HG03378 (cell line): ENCODE results near the gene KIAA0232.

Experiments used
- ATAC-seq: cut with Tn5 transposase; IDR thresholded peaks from one replicate; pipeline ENCODE4 v1.9.1; 2021; ENCODE audit warnings: mild to moderate bottlenecking, moderate library complexity; ENCODE audit not compliant: unreplicated experiment

KIAA0232 gene

GRCh38 chr4:6847178-6847577 lies 64.7 kb downstream of the KIAA0232 start:
- no peak for ATAC-seq

- no peak for ATAC-seq
These were observed 66.3 kb downstream of the KIAA0232 start for GRCh38 chr4:6848717-6849305.

- ATAC-seq: no peak
These were observed 67.2 kb downstream of the KIAA0232 start for GRCh38 chr4:6849691-6850090.

GRCh38 chr4:6851431-6851830 lies 68.9 kb downstream of the KIAA0232 start:
- ATAC-seq: no peak

GRCh38 chr4:6851962-6852361 lies 69.4 kb downstream of the KIAA0232 start:
- ATAC-seq: no peak

- ATAC-seq: no peak
These were observed 70.1 kb downstream of the KIAA0232 start for GRCh38 chr4:6852582-6852981.

- ATAC-seq: no peak
These were observed 71.7 kb downstream of the KIAA0232 start for GRCh38 chr4:6854098-6854744.

GRCh38 chr4:6855692-6856297 lies 73.3 kb downstream of the KIAA0232 start:
- peak; percentile 93 for ATAC-seq

- ATAC-seq: no peak
These were observed 73.9 kb downstream of the KIAA0232 start for GRCh38 chr4:6856391-6856790.

- ATAC-seq: no peak
These were observed 74.7 kb downstream of the KIAA0232 start for GRCh38 chr4:6857009-6857882.

- no peak for ATAC-seq
These were observed 76.5 kb downstream of the KIAA0232 start for GRCh38 chr4:6858997-6859396.

GRCh38 chr4:6859543-6859942 lies 77.0 kb downstream of the KIAA0232 start:
- ATAC-seq: no peak

- no peak for ATAC-seq
These were observed 85.9 kb downstream of the KIAA0232 start for GRCh38 chr4:6868386-6868785.

- no peak for ATAC-seq
These were observed 87.4 kb downstream of the KIAA0232 start for GRCh38 chr4:6869944-6870343.

- ATAC-seq: no peak
These were observed 90.8 kb downstream of the KIAA0232 start for GRCh38 chr4:6873291-6873690.

GRCh38 chr4:6873792-6874461 lies 91.4 kb downstream of the KIAA0232 start:
- no peak for ATAC-seq

GRCh38 chr4:6874981-6875380 lies 92.5 kb downstream of the KIAA0232 start:
- ATAC-seq: no peak

- no peak for ATAC-seq
These were observed 92.9 kb downstream of the KIAA0232 start for GRCh38 chr4:6875431-6875831.

- no peak for ATAC-seq
These were observed 93.9 kb downstream of the KIAA0232 start for GRCh38 chr4:6876440-6876839.

- ATAC-seq: no peak
These were observed 94.5 kb downstream of the KIAA0232 start for GRCh38 chr4:6877067-6877466.
